ENCODE results near the gene ITGB7. TPM values are rescaled to one million over a fixed set of nuclear protein-coding genes. Genes with fewer than 3 reads are reported as not detected.
"Not testable (repeated sequence)": the region's sequence is repeated elsewhere in the genome, so short reads cannot be mapped to it uniquely, and the experiment has no call there.

ITGB7 gene
- total and polyA plus RNA-seq, 5 donors from 2014 or later, result 279 to 382 (median 324) TPM

DNA sequence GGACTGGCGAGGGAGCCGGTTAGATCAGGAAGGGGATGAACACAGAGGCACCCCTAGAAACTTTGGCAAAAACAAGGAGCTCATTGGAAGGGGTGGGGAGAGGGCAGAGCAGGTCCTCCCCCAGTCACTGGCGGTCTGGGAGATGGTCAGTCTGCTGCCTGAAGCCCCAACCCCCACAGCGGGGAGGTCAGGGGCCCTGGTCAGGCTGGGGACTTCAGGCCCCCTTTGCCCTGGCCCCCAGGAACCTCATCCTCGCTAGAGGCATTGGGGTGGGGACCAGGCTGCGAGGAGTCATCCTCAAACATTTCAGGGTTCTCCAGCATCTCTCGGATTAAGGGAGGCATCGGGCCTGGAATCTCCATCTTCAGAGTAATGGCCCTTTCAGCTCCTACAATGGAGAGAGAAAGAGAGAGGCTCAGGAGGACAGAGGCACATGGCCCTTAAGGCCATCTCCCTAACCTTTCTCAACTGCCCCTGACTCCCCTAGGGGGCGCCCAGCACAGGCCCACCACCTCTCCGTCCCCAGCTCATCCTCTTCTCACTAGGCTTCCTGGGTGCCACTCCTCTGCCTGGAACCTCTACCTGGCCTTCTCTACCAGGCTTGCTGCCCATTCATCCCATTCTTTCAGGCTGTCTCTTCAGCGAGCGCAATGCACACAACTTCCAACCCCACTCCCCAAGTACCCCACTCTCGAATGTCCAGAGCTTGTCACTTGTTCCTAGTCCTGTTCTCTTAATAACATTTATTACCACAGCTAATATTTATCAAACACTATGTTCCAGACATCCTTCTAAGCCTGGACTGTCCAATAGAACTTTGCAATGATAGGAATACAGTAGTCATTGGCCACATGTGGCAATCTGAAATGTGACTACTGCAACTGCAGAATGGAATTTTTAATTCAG, 4.7 kb upstream of the ITGB7 start:
- Mint-ChIP-seq H3K27ac (peak overlapping the region in 1 of 3 donors; percentile 87), H3K36me3 (peaks cover 15% of the 10 kb centered on the region)

DNA sequence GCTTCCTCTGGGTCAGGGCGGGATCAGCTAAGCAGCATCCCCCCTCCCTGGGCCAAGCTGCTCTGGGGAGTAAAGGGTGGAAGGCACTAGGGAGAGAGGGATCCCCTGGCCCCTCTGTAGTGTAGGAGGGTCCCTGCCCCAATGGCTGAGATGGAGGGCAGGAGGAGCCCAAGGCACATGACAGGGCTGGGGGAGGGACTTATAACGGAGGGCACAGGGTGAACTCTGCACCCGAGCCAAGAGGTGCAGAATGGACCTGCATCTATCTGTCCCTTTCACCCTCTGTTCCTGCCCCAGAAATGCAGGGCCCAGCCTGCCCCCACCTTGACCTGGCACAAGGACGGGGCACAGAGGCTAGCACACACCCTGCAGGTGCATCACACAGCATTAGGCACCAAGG, 3.8 kb upstream of the ITGB7 start:
- Mint-ChIP-seq H3K4me3 (peak overlapping the region in 1 of 4 donors; percentile 15), H3K27ac (peak overlapping the region in 1 of 3 donors; percentile 29), H3K27me3 (no peaks in the 10 kb centered on the region), H3K4me1 (peaks cover 19 to 68% (median 47%) of the 10 kb centered on the region in 4 donors), H3K9me3 (no peaks in the 10 kb centered on the region), H3K36me3 (peaks cover 19% of the 10 kb centered on the region)
- Histone ChIP-seq H3K27ac (ENCODE audit: insufficient read depth, low read length, poor library complexity, severe bottlenecking) (peak overlapping the region; percentile 43), H3K27me3 (ENCODE audit: control insufficient read depth, insufficient read depth, low read length) (no peaks in the 10 kb centered on the region), H3K4me3 (ENCODE audit: low read depth, low read length) (no peak overlapping the region), H3K9me3 (ENCODE audit: control insufficient read depth in 2 of 2, low read length in 2 of 2) (no peaks in the 10 kb centered on the region), H3K4me1 (ENCODE audit: control insufficient read depth, insufficient read depth, low read length, poor library complexity, severe bottlenecking) (peaks cover 45% of the 10 kb centered on the region), H3K36me3 (ENCODE audit: control insufficient read depth, insufficient read depth, low read length) (peaks cover 37% of the 10 kb centered on the region)
- ATAC-seq (ENCODE audit: low read depth in 2 of 2) (no peak), DNase-seq (no peak)

More for the DNA sequence above, 4.7 kb upstream of the ITGB7 start:
- Histone ChIP-seq H3K9me3 (ENCODE audit: control insufficient read depth in 2 of 2, low read length in 2 of 2) (no peaks in the 10 kb centered on the region), H3K27me3 (ENCODE audit: control insufficient read depth, insufficient read depth, low read length) (no peaks in the 10 kb centered on the region), H3K4me1 (ENCODE audit: control insufficient read depth, insufficient read depth, low read length, poor library complexity, severe bottlenecking) (peaks cover 46% of the 10 kb centered on the region), H3K27ac (ENCODE audit: insufficient read depth, low read length, poor library complexity, severe bottlenecking) (no peak overlapping the region), H3K4me3 (ENCODE audit: low read depth, low read length) (no peak overlapping the region), H3K36me3 (ENCODE audit: control insufficient read depth, insufficient read depth, low read length) (peaks cover 40% of the 10 kb centered on the region)
- Mint-ChIP-seq H3K4me3 (peak overlapping the region in 2 of 4 donors; percentile 4 to 80), H3K9me3 (no peaks in the 10 kb centered on the region), H3K4me1 (peaks cover 19 to 69% (median 45%) of the 10 kb centered on the region in 4 donors), H3K27me3 (no peaks in the 10 kb centered on the region)
- peak in 1 of 3 donors; percentile 40 for DNase-seq
- ATAC-seq (ENCODE audit: low read depth in 2 of 2), result no peak

DNA sequence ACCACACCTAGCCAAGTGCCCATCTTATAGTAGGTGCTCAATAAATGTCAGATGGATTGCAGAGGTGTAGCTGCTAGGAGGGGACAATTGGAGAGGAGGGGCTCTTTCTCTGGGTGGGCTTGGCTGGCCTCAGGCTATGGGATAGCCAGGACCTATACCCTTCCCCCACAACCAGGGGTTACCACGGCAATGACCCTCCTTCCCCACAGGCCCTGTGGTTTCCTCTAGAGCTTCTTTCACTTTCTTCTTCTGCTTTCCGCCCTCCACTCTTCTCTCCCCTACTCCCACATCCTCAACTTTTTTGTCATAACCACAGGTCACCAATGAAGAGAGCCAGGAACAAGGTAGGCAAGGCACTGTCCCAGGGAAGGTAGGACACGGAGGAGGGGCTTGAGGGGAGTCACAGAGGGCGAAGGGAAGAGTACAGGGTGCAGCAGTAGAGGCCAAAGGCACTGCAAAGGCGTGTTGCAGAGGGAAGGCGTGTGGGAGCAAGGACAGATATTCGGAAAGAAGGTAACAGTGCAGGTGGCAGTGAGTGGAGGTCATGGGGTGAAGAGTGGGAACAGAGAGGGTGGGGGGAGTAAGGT, 1.9 kb upstream of the ITGB7 start:
- Mint-ChIP-seq H3K36me3 (peaks cover 15% of the 10 kb centered on the region), H3K9me3 (no peaks in the 10 kb centered on the region), H3K4me1 (peaks cover 16 to 73% (median 52%) of the 10 kb centered on the region in 4 donors), H3K4me3 (peak overlapping the region; percentile 88 to 93 (median 91)), H3K27ac (peak overlapping the region; percentile 90 to 99 (median 92)), H3K27me3 (no peaks in the 10 kb centered on the region)
- DNase-seq (peak in 1 of 3 donors; percentile 75), ATAC-seq (ENCODE audit: low read depth in 2 of 2) (peak; percentile 26)
- Histone ChIP-seq H3K4me3 (ENCODE audit: low read depth, low read length) (peak overlapping the region; percentile 62), H3K9me3 (ENCODE audit: control insufficient read depth in 2 of 2, low read length in 2 of 2) (no peaks in the 10 kb centered on the region), H3K27me3 (ENCODE audit: control insufficient read depth, insufficient read depth, low read length) (no peaks in the 10 kb centered on the region), H3K27ac (ENCODE audit: insufficient read depth, low read length, poor library complexity, severe bottlenecking) (peak overlapping the region; percentile 74), H3K4me1 (ENCODE audit: control insufficient read depth, insufficient read depth, low read length, poor library complexity, severe bottlenecking) (peaks cover 62% of the 10 kb centered on the region), H3K36me3 (ENCODE audit: control insufficient read depth, insufficient read depth, low read length) (peaks cover 23% of the 10 kb centered on the region)

- ATAC-seq (ENCODE audit: low read depth in 2 of 2) (no peak), DNase-seq (no peak)
- Histone ChIP-seq H3K27me3 (ENCODE audit: control insufficient read depth, insufficient read depth, low read length) (no peaks in the 10 kb centered on the region), H3K9me3 (ENCODE audit: control insufficient read depth in 2 of 2, low read length in 2 of 2) (no peaks in the 10 kb centered on the region), H3K4me1 (ENCODE audit: control insufficient read depth, insufficient read depth, low read length, poor library complexity, severe bottlenecking) (peaks cover 62% of the 10 kb centered on the region), H3K36me3 (ENCODE audit: control insufficient read depth, insufficient read depth, low read length) (peaks cover 18% of the 10 kb centered on the region), H3K4me3 (ENCODE audit: low read depth, low read length) (peak overlapping the region; percentile 62), H3K27ac (ENCODE audit: insufficient read depth, low read length, poor library complexity, severe bottlenecking) (peak overlapping the region; percentile 74)
- peak overlapping the region; percentile 90 to 99 (median 92) for H3K27ac Mint-ChIP-seq
- peak overlapping the region; percentile 88 to 93 (median 91) for H3K4me3 Mint-ChIP-seq
- H3K4me1 Mint-ChIP-seq, result peaks cover 16 to 73% (median 51%) of the 10 kb centered on the region in 4 donors
- H3K27me3 Mint-ChIP-seq, result no peaks in the 10 kb centered on the region
- H3K36me3 Mint-ChIP-seq, result peaks cover 15% of the 10 kb centered on the region
- H3K9me3 Mint-ChIP-seq, result no peaks in the 10 kb centered on the region
Measured at GRCh38 chr12:53208435-53208834, 1.4 kb upstream of the ITGB7 start.

DNA sequence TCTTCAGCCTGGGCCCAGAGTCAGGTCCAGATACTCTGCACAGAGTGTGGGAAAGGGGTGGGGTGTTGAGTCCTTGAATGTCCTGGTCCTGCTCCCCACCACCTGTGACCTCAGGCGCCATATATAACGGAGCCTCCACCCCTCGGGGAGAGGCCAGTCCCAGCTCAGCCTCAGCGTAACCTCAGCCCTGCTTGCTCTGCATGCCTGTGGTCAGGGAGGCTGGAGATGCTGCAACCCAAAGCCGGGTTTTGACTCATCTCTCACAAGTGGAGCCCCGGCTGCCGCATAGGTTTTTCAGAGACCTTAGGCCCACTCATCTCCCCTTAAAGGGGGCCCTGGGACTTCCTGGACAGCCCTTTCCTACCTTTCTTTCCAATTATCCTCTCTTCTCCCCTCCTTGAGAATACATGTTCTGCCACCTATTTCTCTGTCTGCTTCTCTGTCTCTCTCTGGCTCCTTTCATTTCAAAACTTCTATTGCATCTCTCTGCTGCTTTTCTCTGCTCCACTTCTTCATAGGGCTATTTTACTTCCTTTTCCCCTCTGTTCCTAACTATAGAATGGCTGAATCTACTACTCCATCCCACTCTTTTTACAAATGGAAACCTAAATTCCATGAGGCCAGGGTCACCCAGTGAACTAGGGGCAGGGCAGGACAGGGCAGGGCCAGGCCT, 1.2 kb downstream of the ITGB7 start:
- Histone ChIP-seq H3K9me3 (ENCODE audit: control insufficient read depth in 2 of 2, low read length in 2 of 2) (no peaks in the 10 kb centered on the region), H3K36me3 (ENCODE audit: control insufficient read depth, insufficient read depth, low read length) (peaks cover 4% of the 10 kb centered on the region), H3K4me3 (ENCODE audit: low read depth, low read length) (peak overlapping the region; percentile 95), H3K4me1 (ENCODE audit: control insufficient read depth, insufficient read depth, low read length, poor library complexity, severe bottlenecking) (peaks cover 80% of the 10 kb centered on the region), H3K27ac (ENCODE audit: insufficient read depth, low read length, poor library complexity, severe bottlenecking) (peak overlapping the region; percentile 69), H3K27me3 (ENCODE audit: control insufficient read depth, insufficient read depth, low read length) (no peaks in the 10 kb centered on the region)
- H3K27me3 Mint-ChIP-seq, result no peaks in the 10 kb centered on the region
- H3K36me3 Mint-ChIP-seq, result peaks cover 12% of the 10 kb centered on the region
- H3K4me3 Mint-ChIP-seq, result peak overlapping the region; percentile 84 to 97 (median 93)
- ATAC-seq (ENCODE audit: low read depth in 2 of 2) (peak; percentile 44 to 54), DNase-seq (peak in 1 of 3 donors; percentile 79)
- peaks cover 25 to 86% (median 56%) of the 10 kb centered on the region in 4 donors for H3K4me1 Mint-ChIP-seq
- H3K9me3 Mint-ChIP-seq, result no peaks in the 10 kb centered on the region
- peak overlapping the region; percentile 81 to 98 (median 88) for H3K27ac Mint-ChIP-seq

DNA sequence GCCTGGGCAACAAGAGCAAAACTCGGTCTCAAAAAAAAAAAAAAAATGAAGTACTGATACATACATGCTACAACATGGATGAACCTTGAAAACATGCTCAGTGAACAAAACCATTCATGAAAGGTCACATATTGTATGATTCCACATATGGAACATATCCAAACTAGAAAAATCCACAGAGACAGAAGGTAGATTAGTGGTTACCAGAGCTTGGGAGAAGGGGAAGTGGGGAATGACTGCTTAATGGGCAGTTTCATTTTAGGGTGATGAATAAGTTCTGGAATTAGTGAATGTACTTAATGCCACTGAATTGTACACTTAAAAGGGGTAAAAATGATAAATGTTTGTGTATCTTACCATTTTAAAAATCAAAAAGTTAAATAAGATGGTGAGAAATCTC, 2.7 kb downstream of the ITGB7 start:
- Mint-ChIP-seq H3K4me1 (peaks cover 30 to 91% (median 65%) of the 10 kb centered on the region in 4 donors), H3K27me3 (no peaks in the 10 kb centered on the region), H3K4me3 (peak overlapping the region; percentile 84 to 97 (median 93)), H3K27ac (peak overlapping the region in 2 of 3 donors; percentile 22 to 81), H3K36me3 (peaks cover 22% of the 10 kb centered on the region), H3K9me3 (no peaks in the 10 kb centered on the region)
- peaks cover 7% of the 10 kb centered on the region for H3K36me3 ChIP-seq (ENCODE audit: control insufficient read depth, insufficient read depth, low read length)
- H3K9me3 ChIP-seq (ENCODE audit: control insufficient read depth in 2 of 2, low read length in 2 of 2), result no peaks in the 10 kb centered on the region
- peaks cover 88% of the 10 kb centered on the region for H3K4me1 ChIP-seq (ENCODE audit: control insufficient read depth, insufficient read depth, low read length, poor library complexity, severe bottlenecking)
- peak overlapping the region; percentile 95 for H3K4me3 ChIP-seq (ENCODE audit: low read depth, low read length)
- H3K27me3 ChIP-seq (ENCODE audit: control insufficient read depth, insufficient read depth, low read length), result no peaks in the 10 kb centered on the region
- ATAC-seq (ENCODE audit: low read depth in 2 of 2), result no peak
- peak overlapping the region; percentile 69 for H3K27ac ChIP-seq (ENCODE audit: insufficient read depth, low read length, poor library complexity, severe bottlenecking)
- no peak for DNase-seq

DNA sequence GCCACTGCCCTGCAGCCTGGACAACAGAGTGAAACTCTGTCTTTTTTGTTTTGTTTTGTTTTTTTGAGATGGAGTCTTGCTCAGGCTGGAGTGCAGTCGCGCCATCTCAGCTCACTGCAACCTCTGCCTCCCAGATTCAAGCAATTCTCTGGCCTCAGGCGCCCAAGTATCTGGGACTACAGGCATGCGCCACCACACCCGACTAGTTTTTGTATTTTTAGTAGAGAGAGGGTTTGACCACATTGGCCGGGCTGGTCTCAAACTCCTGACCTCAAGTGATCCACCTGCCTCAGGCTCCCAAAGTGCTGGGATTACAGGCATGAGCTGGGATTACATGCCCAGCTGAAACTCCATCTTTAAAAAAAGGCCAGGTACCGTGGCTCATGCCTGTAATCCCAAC, 4.7 kb downstream of the ITGB7 start:
- peaks cover 34% of the 10 kb centered on the region for H3K36me3 Mint-ChIP-seq
- DNase-seq; ATAC-seq (ENCODE audit: low read depth in 2 of 2); H3K9me3 ChIP-seq (ENCODE audit: control insufficient read depth in 2 of 2, low read length in 2 of 2); H3K27me3 Mint-ChIP-seq; H3K27me3 ChIP-seq (ENCODE audit: control insufficient read depth, insufficient read depth, low read length); H3K4me3 ChIP-seq (ENCODE audit: low read depth, low read length); H3K9me3 Mint-ChIP-seq: not testable (repeated sequence)
- Histone ChIP-seq H3K27ac (ENCODE audit: insufficient read depth, low read length, poor library complexity, severe bottlenecking) (peak overlapping the region; percentile 76), H3K4me1 (ENCODE audit: control insufficient read depth, insufficient read depth, low read length, poor library complexity, severe bottlenecking) (peaks cover 88% of the 10 kb centered on the region), H3K36me3 (ENCODE audit: control insufficient read depth, insufficient read depth, low read length) (peaks cover 10% of the 10 kb centered on the region)
- H3K4me3 Mint-ChIP-seq, result peak overlapping the region in 1 of 4 donors; percentile 93
- H3K4me1 Mint-ChIP-seq, result peaks cover 19 to 89% (median 60%) of the 10 kb centered on the region in 4 donors
- peak overlapping the region in 1 of 3 donors; percentile 27 for H3K27ac Mint-ChIP-seq

All from CD4-positive, CD25-positive, alpha-beta regulatory T cell (primary cell).